ACC112 (cell line): ENCODE measurements around the gene TRIM41.
"Not testable (repeated sequence)": the region's sequence is repeated elsewhere in the genome, so short reads cannot be mapped to it uniquely, and the experiment has no call there.

Experiments used
- H2AFZ ChIP-seq: fragments of 200-600 bp; sonication (generic); one replicate; pipeline ENCODE4 v1.6.0; 2017; ENCODE audit warnings: antibody characterized with exemption, low read length; ENCODE audit not compliant: unreplicated experiment
- H3K27ac ChIP-seq: fragments of 200-600 bp; sonication (generic); 2 replicates; pipeline ENCODE4 v1.5.1; 2014; ENCODE audit warnings: low read depth, mild to moderate bottlenecking, antibody characterized with exemption, low read length, moderate library complexity
- H3K27me3 ChIP-seq: fragments of 200-600 bp; sonication (generic); 2 replicates; pipeline ENCODE4 v1.6.1; 2014; ENCODE audit warnings: mild to moderate bottlenecking, antibody characterized with exemption, low read length, moderate library complexity, mixed read lengths; ENCODE audit not compliant: insufficient read depth
- H3K36me3 ChIP-seq: fragments of 200-600 bp; sonication (generic); 2 replicates; pipeline ENCODE4 v1.6.1; 2016; ENCODE audit warnings: mild to moderate bottlenecking, antibody characterized with exemption, low read length, moderate library complexity, mixed read lengths; ENCODE audit not compliant: insufficient read depth
- H3K4me1 ChIP-seq: fragments of 200-600 bp; sonication (generic); one replicate; pipeline ENCODE4 v1.6.1; 2016; ENCODE audit warnings: low read length, mixed read lengths; ENCODE audit not compliant: insufficient read depth, unreplicated experiment, control insufficient read depth
- H3K4me3 ChIP-seq: fragments of 200-600 bp; sonication (generic); 2 replicates; pipeline ENCODE4 v1.5.1; 2014; ENCODE audit warnings: mild to moderate bottlenecking, low read depth, low read length
- H3K79me2 ChIP-seq: fragments of 200-600 bp; sonication (generic); one replicate; pipeline ENCODE4 v1.6.0; 2016; ENCODE audit warnings: low read length; ENCODE audit not compliant: control insufficient read depth, unreplicated experiment, insufficient read depth

TRIM41 gene

GRCh38 chr5:181259283-181259682, 36.2 kb downstream of the TRIM41 start:
- H3K36me3 ChIP-seq, result peaks cover 14% of the 10 kb centered on the region
- no peak overlapping the region for H3K27ac ChIP-seq
- H3K79me2 ChIP-seq, result peaks cover 71% of the 10 kb centered on the region
- H3K27me3 ChIP-seq, result no peaks in the 10 kb centered on the region
- peaks cover 27% of the 10 kb centered on the region for H3K4me1 ChIP-seq
- H3K4me3 ChIP-seq, result peak overlapping the region; percentile 95
- H2AFZ ChIP-seq, result no peak overlapping the region

GRCh38 chr5:181259974-181260719, 37.1 kb downstream of the TRIM41 start:
- Histone ChIP-seq H2AFZ (peak overlapping the region; percentile 47), H3K4me1 (peaks cover 20% of the 10 kb centered on the region), H3K36me3 (0 out of 2 replicates have a peak, but pooled peaks cover 9% of the 10 kb centered on the region), H3K4me3 (peak overlapping the region; percentile 95), H3K27me3 (no peaks in the 10 kb centered on the region), H3K27ac (peak overlapping the region; percentile 90), H3K79me2 (peaks cover 63% of the 10 kb centered on the region)

GRCh38 chr5:181260720-181261319, 37.7 kb downstream of the TRIM41 start, which contains the start of gene TRIM52:
Gene TRIM52, minus strand, starts transcription at chr5:181261143. Its CDS starts 330 bp downstream, at chr5:181260813.
- Histone ChIP-seq H3K27me3 (no peaks in the 10 kb centered on the region), H3K4me1 (peaks cover 15% of the 10 kb centered on the region), H2AFZ (peak within 1 kb of the TSS; percentile 94), H3K4me3 (peak within 1 kb of the TSS; percentile 95), H3K27ac (peak within 1 kb of the TSS; percentile 90), H3K36me3 (0 out of 2 replicates have a peak, but pooled peaks cover 7% of the 10 kb centered on the region), H3K79me2 (peaks cover 56% of the 10 kb centered on the region)

GRCh38 chr5:181261320-181262049, 38.4 kb downstream of the TRIM41 start:
- H3K36me3 ChIP-seq, result 0 out of 2 replicates have a peak, but pooled peaks cover 6% of the 10 kb centered on the region

GRCh38 chr5:181263633-181264032, 40.6 kb downstream of the TRIM41 start:
- H3K79me2 ChIP-seq, result peaks cover 29% of the 10 kb centered on the region
- H2AFZ ChIP-seq, result no peak overlapping the region
- H3K27me3 ChIP-seq, result no peaks in the 10 kb centered on the region
- H3K27ac ChIP-seq, result no peak overlapping the region
- no peaks in the 10 kb centered on the region for H3K36me3 ChIP-seq
- no peaks in the 10 kb centered on the region for H3K4me1 ChIP-seq
- H3K4me3 ChIP-seq, result no peak overlapping the region

More at GRCh38 chr5:181261320-181262049, 38.4 kb downstream of the TRIM41 start:
- peaks cover 10% of the 10 kb centered on the region for H3K4me1 ChIP-seq
- peaks cover 49% of the 10 kb centered on the region for H3K79me2 ChIP-seq
- peak overlapping the region; percentile 94 for H2AFZ ChIP-seq
- no peaks in the 10 kb centered on the region for H3K27me3 ChIP-seq
- peak overlapping the region; percentile 95 for H3K4me3 ChIP-seq
- H3K27ac ChIP-seq, result peak overlapping the region; percentile 90

GRCh38 chr5:181265092-181265671, 42.1 kb downstream of the TRIM41 start:
- Histone ChIP-seq H3K4me3 (no peak overlapping the region), H3K27ac (no peak overlapping the region), H3K36me3 (no peaks in the 10 kb centered on the region), H2AFZ (no peak overlapping the region), H3K4me1 (no peaks in the 10 kb centered on the region), H3K27me3 (no peaks in the 10 kb centered on the region), H3K79me2 (peaks cover 14% of the 10 kb centered on the region)

GRCh38 chr5:181267291-181267904, 44.3 kb downstream of the TRIM41 start:
- H3K4me3 ChIP-seq, H2AFZ ChIP-seq, H3K27ac ChIP-seq, H3K4me1 ChIP-seq, H3K36me3 ChIP-seq, H3K27me3 ChIP-seq, H3K79me2 ChIP-seq: not testable (repeated sequence)

- not testable (repeated sequence) for H2AFZ ChIP-seq, H3K4me3 ChIP-seq, H3K27me3 ChIP-seq, H3K79me2 ChIP-seq, H3K36me3 ChIP-seq, H3K4me1 ChIP-seq, H3K27ac ChIP-seq
Observed at GRCh38 chr5:181267907-181268306, 44.8 kb downstream of the TRIM41 start.

GRCh38 chr5:181271081-181271480, 48.0 kb downstream of the TRIM41 start:
- H2AFZ ChIP-seq, result no peak overlapping the region
- no peaks in the 10 kb centered on the region for H3K27me3 ChIP-seq
- H3K4me1 ChIP-seq, result no peaks in the 10 kb centered on the region
- H3K4me3 ChIP-seq, result no peak overlapping the region
- no peaks in the 10 kb centered on the region for H3K79me2 ChIP-seq
- H3K36me3 ChIP-seq, result no peaks in the 10 kb centered on the region
- H3K27ac ChIP-seq, result no peak overlapping the region

GRCh38 chr5:181273433-181273744, 50.3 kb downstream of the TRIM41 start:
- H3K27ac ChIP-seq, H3K4me1 ChIP-seq, H3K36me3 ChIP-seq, H3K79me2 ChIP-seq, H2AFZ ChIP-seq, H3K4me3 ChIP-seq, H3K27me3 ChIP-seq: not testable (repeated sequence)
